H1 (cell line): ENCODE results near the gene OXA1L. TPM values are rescaled to one million over a fixed set of nuclear protein-coding genes. Genes with fewer than 3 reads are reported as not detected.

ENCODE experiments used
- CBX8 ChIP-seq: fragments of 300-800, 300-1000 bp; sonication (generic); IDR thresholded peaks from 2 replicates; pipeline ENCODE4 v1.7.1; 2016; ENCODE audit warnings: low read depth, low read length, borderline replicate concordance
- NANOG ChIP-seq: IDR thresholded peaks from 2 replicates; pipeline ENCODE4 v1.6.1; 2011; ENCODE audit warnings: low read length, low read depth, mild to moderate bottlenecking, inconsistent platforms; ENCODE audit not compliant: insufficient read depth, poor library complexity, severe bottlenecking
- SAP30 ChIP-seq: fragments of 300-600 bp; sonication (generic); IDR thresholded peaks from 2 replicates; pipeline ENCODE4 v1.7.1; 2012; ENCODE audit warnings: low read length, moderate library complexity, mild to moderate bottlenecking, inconsistent platforms; ENCODE audit not compliant: insufficient read depth, insufficient replicate concordance
- SIN3A ChIP-seq, 2 experiments: IDR thresholded peaks in 1 of 2; conservative IDR thresholded peaks in 1 of 2; 2 replicates each; pipeline ENCODE4 v1.6.1; 2011 to 2012; ENCODE audit warnings: low read length in 2 of 2, improper control_type of control experiment in 1 of 2, low read depth in 1 of 2, mild to moderate bottlenecking in 1 of 2
- SIRT6 ChIP-seq: IDR thresholded peaks from one replicate; pipeline ENCODE4 v1.7.1; 2012; ENCODE audit warnings: low read length, inconsistent platforms
- polyA plus RNA-seq, 7 experiments: library from polyadenylated mRNA; depleted of rRNA in 3 of 7; stranded (reverse) in 5 of 7; unstranded in 2 of 7; fragments of >200 nt in 5 of 7; fragments of 200-250 nt in 2 of 7; gene quantifications; 1 replicate in 5 of 7; 2 replicates in 1 of 7; 4 replicates in 1 of 7; pipeline versions ENCODE4 v1.2.1 to v1.2.3, GENCODE V29; 2011 to 2013; ENCODE audit warnings: missing spikeins in 2 of 7, mixed read lengths in 2 of 7
- total RNA-seq: library from RNA; stranded (reverse); fragmentation: NEBNext Ultra II Directional; extraction: Animal tissue kit (Norgen Biotek cat#: 25700); gene quantifications from 2 replicates; pipeline ENCODE4 v1.2.1, GENCODE V29; 2021

Gene OXA1L
- total and polyA plus RNA-seq, 2 of the 8 experiments (the other 6 are each of a cell fraction or from before 2014, with no cell fraction given) = 125 to 199 TPM

- no peak for TF ChIP-seq CBX8
- TF ChIP-seq NANOG = no peak
- no peak for TF ChIP-seq SAP30
- TF ChIP-seq SIRT6 = no peak
- no peak for TF ChIP-seq SIN3A (conservative IDR thresholded peaks at IDR 0.05 in 1 of 2, IDR thresholded peaks at IDR 0.05 in 1 of 2; ENCODE audit: low read depth in 1 of 2, low read length in 2 of 2)
Observed at GRCh38 chr14:22786685-22787084, 20.2 kb downstream of the OXA1L start (continued).
